NCI-H187 treated with DMSO at 0.1 percent for 48 hours (cell line): ENCODE data around the gene GBA2.

ENCODE experiments used
- DNase-seq: peaks from one replicate; lab custom pipeline; 2025; lab: John Stamatoyannopoulos, UW

GBA2 gene

DNA sequence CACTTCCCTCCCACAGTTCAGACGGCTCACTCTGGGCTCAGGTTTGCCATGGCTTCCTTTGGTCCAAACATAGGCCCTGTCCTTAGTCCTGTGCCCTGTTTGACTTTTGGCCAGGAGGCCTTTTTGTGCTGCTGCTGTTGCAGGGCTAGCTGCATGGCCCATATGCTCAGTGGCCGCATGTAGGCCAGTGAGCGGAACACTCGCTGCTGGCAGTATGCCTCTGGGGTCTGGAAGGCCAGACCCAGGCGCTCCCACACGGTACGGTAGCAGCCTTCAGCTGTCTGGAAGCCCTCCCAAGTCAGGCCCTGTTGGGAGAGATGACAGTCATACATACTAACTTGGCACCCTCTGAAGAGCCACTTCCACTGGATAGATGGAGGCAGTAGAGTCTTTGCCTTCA, 11.9 kb downstream of the GBA2 start:
- no peak for DNase-seq

DNA sequence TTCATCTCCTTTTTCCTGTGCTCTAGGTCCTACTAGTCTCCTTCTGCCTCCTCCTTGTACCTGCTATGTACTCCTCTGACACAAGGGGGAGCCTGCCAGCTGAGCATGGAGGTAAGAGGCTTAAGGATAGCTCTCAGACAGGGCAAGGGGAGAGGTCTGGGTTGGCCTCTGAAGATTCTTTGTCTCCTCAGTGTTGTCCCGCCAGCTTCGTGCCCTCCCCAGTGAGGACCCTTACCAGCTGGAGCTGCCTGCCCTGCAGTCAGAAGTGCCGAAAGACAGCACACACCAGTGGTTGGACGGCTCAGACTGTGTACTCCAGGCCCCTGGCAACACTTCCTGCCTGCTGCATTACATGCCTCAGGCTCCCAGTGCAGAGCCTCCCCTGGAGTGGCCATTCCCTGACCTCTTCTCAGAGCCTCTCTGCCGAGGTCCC, 12.8 kb downstream of the GBA2 start:
- DNase-seq, result no peak

GRCh38 chr9:35734096-35734495, 14.9 kb downstream of the GBA2 start:
- no peak for DNase-seq

DNA sequence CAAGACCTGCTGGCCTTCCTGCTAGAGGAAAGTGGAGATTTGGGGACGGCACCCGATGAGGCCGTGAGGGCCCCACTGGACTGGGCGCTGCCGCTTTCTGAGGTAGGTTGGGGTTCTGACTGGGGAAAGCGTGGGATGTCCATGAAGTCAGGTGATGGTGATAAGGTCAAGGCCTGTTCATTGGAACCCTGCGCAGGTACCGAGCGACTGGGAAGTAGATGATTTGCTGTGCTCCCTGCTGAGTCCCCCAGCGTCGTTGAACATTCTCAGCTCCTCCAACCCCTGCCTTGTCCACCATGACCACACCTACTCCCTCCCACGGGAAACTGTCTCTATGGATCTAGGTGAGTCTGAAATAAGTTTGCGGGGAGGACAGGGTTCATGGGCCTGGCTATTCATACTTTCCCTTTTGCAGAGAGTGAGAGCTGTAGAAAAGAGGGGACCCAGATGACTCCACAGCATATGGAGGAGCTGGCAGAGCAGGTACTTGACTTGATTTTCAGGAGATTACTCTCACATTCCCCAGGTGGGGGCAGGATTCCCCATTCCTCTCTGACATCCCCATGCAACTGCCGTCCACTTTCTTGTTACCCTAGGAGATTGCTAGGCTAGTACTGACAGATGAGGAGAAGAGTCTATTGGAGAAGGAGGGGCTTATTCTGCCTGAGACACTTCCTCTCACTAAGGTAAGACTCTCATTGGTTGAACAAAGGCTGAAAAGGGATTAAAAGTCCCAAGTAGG, 16.1 kb downstream of the GBA2 start:
- no peak for DNase-seq

GRCh38 chr9:35732185-35732799, 16.7 kb downstream of the GBA2 start, which contains the start of the genes CREB3 and TLN1:
TSS of gene CREB3 (plus strand) at chr9:35732666. CDS start at chr9:35732773, 107 bp downstream.
TSS of gene TLN1 (minus strand) at chr9:35732195. CDS start at chr9:35725694, 6,501 bp downstream.
- peak; percentile 46 for DNase-seq

DNA sequence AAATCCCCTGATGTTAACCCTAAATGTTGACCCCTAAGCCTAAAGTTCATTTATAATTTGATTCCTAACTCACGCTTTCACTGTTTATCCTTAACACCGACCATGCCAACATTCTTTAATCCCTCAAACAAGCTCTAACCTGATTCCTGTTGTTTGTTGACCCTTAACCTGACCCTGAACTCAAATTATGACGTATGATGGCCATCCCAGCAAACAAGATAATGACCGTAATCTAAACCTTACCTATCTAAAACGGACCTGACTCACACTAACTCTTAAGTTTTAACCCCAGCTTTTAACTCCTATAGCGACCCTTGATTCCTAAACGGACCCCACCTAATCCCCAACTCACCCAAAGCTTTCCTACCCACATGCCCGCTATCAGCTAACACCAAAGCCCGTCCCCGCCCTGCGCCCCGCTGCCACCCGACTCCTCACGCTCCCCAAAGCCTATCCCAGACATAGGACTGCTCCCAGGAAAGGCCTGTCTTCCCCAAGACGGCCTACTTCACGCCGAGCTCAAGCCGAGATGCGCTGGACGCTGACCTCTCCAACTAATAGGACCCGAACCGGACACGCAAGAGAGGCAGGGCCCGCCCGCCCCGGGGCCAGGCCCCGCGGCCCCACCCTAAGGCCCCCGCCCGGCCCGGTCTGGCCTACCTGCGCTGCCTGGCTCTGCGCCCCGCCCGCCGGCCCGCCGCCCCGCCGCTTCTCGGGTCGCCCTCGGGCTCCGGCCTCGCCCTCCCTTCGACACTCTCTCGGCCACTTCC, 17.4 kb downstream of the GBA2 start:
- no peak for DNase-seq

- no peak for DNase-seq
Measured at GRCh38 chr9:35730486-35730854, 18.6 kb downstream of the GBA2 start.

- DNase-seq, result no peak
Measured at GRCh38 chr9:35729700-35730485, 19.1 kb downstream of the GBA2 start.

- DNase-seq, result no peak
Measured at GRCh38 chr9:35729101-35729500, 19.9 kb downstream of the GBA2 start.

DNA sequence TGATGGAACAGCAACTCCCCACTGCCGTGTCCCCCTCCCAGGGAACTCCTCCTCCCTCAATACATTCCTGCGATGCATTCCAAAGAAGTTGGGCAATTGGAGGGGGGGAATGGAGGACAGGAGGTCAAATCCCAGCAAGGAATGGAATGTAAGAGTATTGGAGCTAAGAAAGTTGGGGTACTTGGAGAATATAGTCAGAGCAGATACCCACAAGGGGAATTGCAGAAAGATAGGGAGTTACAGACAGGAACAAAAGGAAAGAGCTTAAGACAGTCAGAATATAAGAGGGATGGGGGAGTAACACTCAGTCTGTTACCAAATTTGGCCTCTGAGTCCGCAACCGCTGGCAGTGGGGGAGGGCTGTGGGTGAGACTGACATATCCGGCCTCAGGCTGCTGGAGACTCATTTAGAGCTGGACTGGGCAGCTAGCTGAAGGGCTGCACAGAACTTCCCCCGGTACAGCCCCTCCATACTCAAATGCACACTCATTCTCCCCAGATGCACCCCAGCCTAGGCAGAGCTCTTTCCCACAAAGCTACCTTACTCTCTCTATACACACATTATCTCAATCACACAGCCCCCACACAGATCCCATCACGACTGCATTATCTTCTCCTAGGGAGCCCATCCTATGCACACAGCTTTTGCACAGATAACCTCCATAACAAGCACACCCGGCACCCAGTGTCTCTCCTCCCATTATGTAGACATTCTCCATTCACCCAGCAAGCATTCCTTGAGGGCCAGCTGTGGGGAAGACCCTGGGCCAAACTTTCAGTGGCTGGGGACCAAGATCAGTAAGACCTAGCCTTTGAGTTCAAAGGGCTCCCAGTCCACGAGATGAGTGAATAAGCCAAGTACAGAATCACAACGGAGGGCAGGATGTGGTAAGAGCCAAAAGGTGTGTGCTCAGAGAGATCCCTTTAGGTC, 20.7 kb downstream of the GBA2 start:
- DNase-seq, result no peak

GRCh38 chr9:35727676-35728040, 21.4 kb downstream of the GBA2 start:
- no peak for DNase-seq

- DNase-seq, result no peak
Measured at GRCh38 chr9:35726931-35727330, 22.1 kb downstream of the GBA2 start.

DNA sequence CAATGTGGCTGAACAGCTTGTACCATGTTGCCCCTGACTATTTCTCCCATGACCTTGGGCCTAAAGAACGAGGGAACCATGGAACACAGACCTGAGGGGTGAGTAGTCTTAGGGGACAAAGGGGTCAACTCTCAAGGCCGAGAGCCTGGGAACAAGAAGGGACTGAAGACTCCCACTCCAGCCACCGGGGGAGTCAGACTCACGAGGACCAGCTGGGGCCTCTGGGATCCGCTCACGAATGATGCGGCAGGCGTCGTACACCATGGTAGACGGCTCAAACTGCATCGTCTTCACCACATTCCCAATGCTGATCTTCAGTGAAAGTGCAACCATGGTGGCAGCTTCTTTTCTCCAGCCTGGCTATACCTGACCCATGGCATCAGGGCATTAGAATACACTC, 23.7 kb downstream of the GBA2 start:
- DNase-seq, result no peak

GRCh38 chr9:35723908-35724307, 25.1 kb downstream of the GBA2 start:
- no peak for DNase-seq

GRCh38 chr9:35723426-35723825, 25.6 kb downstream of the GBA2 start:
- DNase-seq, result no peak

DNA sequence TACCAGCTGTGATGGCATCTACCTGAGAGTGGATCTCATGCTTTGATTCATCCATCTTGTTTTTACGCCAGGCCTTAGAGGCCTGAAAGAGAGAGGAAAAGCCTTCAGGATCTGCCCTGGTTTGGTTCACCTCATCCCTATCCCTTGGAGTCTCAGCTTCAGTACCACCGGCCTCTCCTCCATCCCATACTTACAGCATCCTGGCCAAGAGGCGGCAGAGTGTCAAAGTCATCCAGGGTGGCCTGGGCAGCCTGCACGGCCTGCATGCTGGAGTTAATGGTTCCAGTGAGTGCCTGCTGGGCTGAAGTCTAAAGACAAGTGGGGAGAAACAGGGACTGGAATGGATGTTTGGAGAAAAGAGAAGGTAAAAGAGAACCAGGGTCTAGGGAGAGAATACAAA, 29.5 kb downstream of the GBA2 start:
- no peak for DNase-seq

GRCh38 chr9:35718721-35719511, 30.1 kb downstream of the GBA2 start:
- DNase-seq, result no peak

DNA sequence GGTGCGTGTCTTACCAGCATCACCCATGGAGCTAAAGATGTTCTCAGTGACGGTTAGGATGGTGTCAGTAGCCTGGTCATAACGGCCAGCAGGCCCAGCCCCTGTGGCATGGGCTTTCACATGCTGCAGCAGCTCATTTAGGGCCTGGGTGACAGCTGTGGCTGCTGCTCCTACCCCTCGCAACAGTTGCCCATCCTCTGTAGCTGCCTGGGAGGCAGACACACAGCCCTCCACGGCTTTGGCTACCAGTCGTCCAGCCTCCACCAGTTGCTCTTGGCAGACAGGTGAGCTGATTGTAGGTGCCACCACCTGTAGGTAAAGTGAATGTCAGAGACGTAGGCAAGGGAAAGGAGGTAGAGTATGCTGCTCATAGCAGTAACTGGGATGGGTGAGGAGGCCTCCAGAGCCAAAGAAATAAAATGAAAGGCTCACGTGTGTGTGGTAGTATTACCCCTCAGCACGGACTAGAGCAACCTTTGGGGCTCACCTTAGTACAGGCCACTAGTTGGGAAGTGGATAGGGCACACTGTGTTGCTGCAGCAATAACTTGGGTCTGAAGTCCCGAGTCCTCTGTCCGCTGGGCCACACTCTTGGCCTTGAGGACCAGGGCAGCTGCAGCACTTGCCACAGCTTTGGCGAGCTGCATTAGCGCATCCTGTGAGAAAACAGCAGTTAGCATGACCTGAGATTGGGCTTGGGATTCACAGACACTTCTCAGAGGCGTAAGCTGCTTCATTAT, 31.7 kb downstream of the GBA2 start:
- no peak for DNase-seq

DNA sequence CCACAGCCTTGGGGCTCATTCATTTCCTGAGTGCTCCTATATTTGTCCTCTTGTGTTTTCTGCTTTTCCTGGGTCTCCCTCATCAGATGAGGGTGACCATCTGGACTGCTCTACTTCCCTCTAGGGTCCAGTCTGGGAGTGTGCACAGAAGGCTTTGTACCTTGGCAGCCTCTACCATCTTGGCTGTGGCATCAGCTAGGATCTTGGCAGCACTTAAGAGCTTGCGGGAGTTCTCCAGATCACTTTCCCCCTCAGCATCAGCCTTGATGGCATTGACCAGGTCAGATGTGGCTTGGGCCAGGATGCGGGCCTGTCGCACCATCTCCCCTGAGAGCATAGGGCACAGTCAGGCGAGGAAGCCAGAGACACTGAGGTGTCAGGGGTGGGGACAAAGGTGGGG, 32.8 kb downstream of the GBA2 start:
- DNase-seq, result no peak
